GM23338 (cell line): ENCODE measurements around the gene ZNF385B. TPM values are rescaled to one million over a fixed set of nuclear protein-coding genes. Genes with fewer than 3 reads are reported as not detected.

Experiments used
- ATAC-seq: fragments of 200-7000 bp; cut with Tn5 transposase; 3 replicates; pipeline ENCODE4 v1.9.1; 2020
- DNase-seq: peaks from one replicate; pipeline ENCODE4 v3.0.0-alpha.2; 2015; ENCODE audit warnings: low spot score
- H2AFZ ChIP-seq: fragments of 200-600 bp; sonication (generic); 2 replicates; pipeline ENCODE4 v1.8.0; 2016; ENCODE audit warnings: antibody characterized with exemption, mild to moderate bottlenecking, moderate library complexity
- H3F3A ChIP-seq: fragments of 200-600 bp; sonication (generic); replicated peaks from 2 replicates; pipeline ENCODE4 v1.8.0; 2017; ENCODE audit warnings: antibody characterized with exemption, mixed run types, low read depth
- H3K27ac ChIP-seq: fragments of 200-600 bp; sonication (generic); 2 replicates; pipeline ENCODE4 v1.6.1; 2016; ENCODE audit warnings: low read depth
- H3K27me3 ChIP-seq: fragments of 200-600 bp; sonication (generic); 2 replicates; pipeline ENCODE4 v1.8.0; 2016; ENCODE audit warnings: mild to moderate bottlenecking, mixed run types, moderate library complexity; ENCODE audit not compliant: insufficient read depth
- H3K36me3 ChIP-seq: fragments of 200-600 bp; sonication (generic); 2 replicates; pipeline ENCODE4 v1.8.0; 2016; ENCODE audit warnings: mild to moderate bottlenecking; ENCODE audit not compliant: insufficient read depth
- H3K4me1 ChIP-seq: fragments of 200-600 bp; sonication (generic); 2 replicates; pipeline ENCODE4 v1.8.0; 2016; ENCODE audit warnings: mild to moderate bottlenecking, moderate library complexity; ENCODE audit not compliant: insufficient read depth
- H3K4me2 ChIP-seq: fragments of 200-600 bp; sonication (generic); 2 replicates; pipeline ENCODE4 v1.7.1; 2017; ENCODE audit warnings: mixed run types
- H3K4me3 ChIP-seq: fragments of 200-600 bp; sonication (generic); 2 replicates; pipeline ENCODE4 v1.6.1; 2016; ENCODE audit warnings: mixed run types
- H3K79me2 ChIP-seq: fragments of 200-600 bp; sonication (generic); replicated peaks from 2 replicates; pipeline ENCODE4 v1.8.0; 2017; ENCODE audit warnings: mild to moderate bottlenecking; ENCODE audit not compliant: insufficient read depth
- H3K9me2 ChIP-seq: fragments of 200-600 bp; sonication (generic); 2 replicates; pipeline ENCODE4 v1.8.0; 2017; ENCODE audit not compliant: insufficient read depth
- H4K20me1 ChIP-seq: fragments of 200-600 bp; sonication (generic); replicated peaks from 2 replicates; pipeline ENCODE4 v1.8.0; 2017; ENCODE audit warnings: mild to moderate bottlenecking; ENCODE audit not compliant: insufficient read depth
- H3K27ac Mint-ChIP-seq: 2 replicates; pipeline ENCODE4 v1.8.0; 2020; ENCODE audit warnings: inconsistent platforms, mild to moderate bottlenecking, moderate library complexity, mixed read lengths
- H3K27me3 Mint-ChIP-seq: 3 replicates; pipeline ENCODE4 v1.8.0; 2022; ENCODE audit warnings: low read depth, mild to moderate bottlenecking, moderate library complexity, mixed read lengths, inconsistent platforms; ENCODE audit not compliant: insufficient read depth, poor library complexity
- H3K36me3 Mint-ChIP-seq: 3 replicates; pipeline ENCODE4 v1.8.0; 2021; ENCODE audit warnings: low read depth, mild to moderate bottlenecking, inconsistent platforms, moderate library complexity, mixed read lengths
- H3K4me1 Mint-ChIP-seq: 3 replicates; pipeline ENCODE4 v1.8.0; 2020; ENCODE audit warnings: mild to moderate bottlenecking, inconsistent platforms, mixed read lengths
- H3K4me3 Mint-ChIP-seq: 3 replicates; pipeline ENCODE4 v1.8.0; 2021; ENCODE audit warnings: moderate library complexity, mild to moderate bottlenecking, inconsistent platforms, mixed read lengths
- H3K9me3 Mint-ChIP-seq: 3 replicates; pipeline ENCODE4 v1.8.0; 2020; ENCODE audit warnings: moderate library complexity, mild to moderate bottlenecking, inconsistent platforms, mixed read lengths
- CREB1 ChIP-seq: fragments of 250-450 bp; sonication (Bioruptor Pico); IDR thresholded peaks from 2 replicates; pipeline ENCODE4 v1.5.0; 2020; ENCODE audit warnings: low read depth, mild to moderate bottlenecking, moderate library complexity
- EZH2 ChIP-seq: fragments of 200-600 bp; sonication (generic); IDR thresholded peaks from one replicate; pipeline ENCODE4 v1.8.0; 2017; ENCODE audit warnings: antibody characterized with exemption, mild to moderate bottlenecking, low read depth; ENCODE audit not compliant: unreplicated experiment
- EZH2phosphoT487 ChIP-seq: fragments of 200-600 bp; sonication (generic); IDR thresholded peaks from one replicate; pipeline ENCODE4 v1.8.1; 2018; ENCODE audit warnings: antibody characterized with exemption; ENCODE audit not compliant: unreplicated experiment
- JUNB ChIP-seq: IDR thresholded peaks from one replicate; pipeline ENCODE4 v1.6.1; 2016; ENCODE audit warnings: antibody characterized with exemption; ENCODE audit not compliant: unreplicated experiment
- NANOG ChIP-seq: IDR thresholded peaks from 2 replicates; pipeline ENCODE4 v1.6.1; 2016; ENCODE audit warnings: antibody characterized with exemption, borderline replicate concordance
- POLR2AphosphoS5 ChIP-seq: IDR thresholded peaks from 2 replicates; pipeline ENCODE4 v1.6.1; 2016; ENCODE audit warnings: antibody characterized with exemption, low read depth
- STAT1 ChIP-seq: IDR thresholded peaks from one replicate; pipeline ENCODE4 v1.6.1; 2016; ENCODE audit warnings: antibody characterized with exemption; ENCODE audit not compliant: unreplicated experiment
- ZNF114 ChIP-seq: fragments of 250-450 bp; sonication (Bioruptor Pico); IDR thresholded peaks from 2 replicates; pipeline ENCODE4 v1.5.0; 2020; ENCODE audit warnings: mild to moderate bottlenecking, moderate library complexity
- ZNF331 ChIP-seq: fragments of 250-450 bp; sonication (Bioruptor Pico); IDR thresholded peaks from 2 replicates; pipeline ENCODE4 v1.5.0; 2020; ENCODE audit warnings: low read depth, mild to moderate bottlenecking, moderate library complexity
- polyA plus RNA-seq: library from polyadenylated mRNA; unstranded; fragments of >200 nt; fragmentation: Nextera tagmentation; extraction: Ambion mirVana; gene quantifications from 2 replicates; pipeline ENCODE4 v1.2.1, GENCODE V29; 2016
- total RNA-seq: library from RNA; depleted of rRNA; stranded (reverse); fragments of >200 nt; shearing (Covaris generic); gene quantifications from 2 replicates; pipeline ENCODE4 v1.2.3, GENCODE V29; 2014
- TF ChIP-seq, protein P1 (sequence below): fragments of 250-450 bp; sonication (Bioruptor Pico); IDR thresholded peaks from 2 replicates; pipeline ENCODE4 v1.5.0; 2020; ENCODE audit warnings: mild to moderate bottlenecking, moderate library complexity
- TF ChIP-seq, protein P2 (sequence below): IDR thresholded peaks from one replicate; pipeline ENCODE4 v1.6.1; 2018; ENCODE audit warnings: antibody characterized with exemption; ENCODE audit not compliant: unreplicated experiment
- TF ChIP-seq, protein P3 (sequence below): IDR thresholded peaks from 2 replicates; pipeline ENCODE4 v1.6.1; 2016; ENCODE audit warnings: antibody characterized with exemption
- TF ChIP-seq, protein P4 (sequence below), 2 experiments: fragments of 200-600 bp in 1 of 2; sonication (generic) in 1 of 2; conservative IDR thresholded peaks; 2 replicates each; pipeline versions ENCODE4 v1.5.1 to v1.6.1; 2016 to 2017; ENCODE audit warnings: antibody characterized with exemption in 2 of 2, low read depth in 2 of 2, mild to moderate bottlenecking in 2 of 2, moderate library complexity in 1 of 2

Gene ZNF385B
- total and polyA plus RNA-seq, 2 experiments from 2014 or later = 1.5 to 4.6 TPM

DNA sequence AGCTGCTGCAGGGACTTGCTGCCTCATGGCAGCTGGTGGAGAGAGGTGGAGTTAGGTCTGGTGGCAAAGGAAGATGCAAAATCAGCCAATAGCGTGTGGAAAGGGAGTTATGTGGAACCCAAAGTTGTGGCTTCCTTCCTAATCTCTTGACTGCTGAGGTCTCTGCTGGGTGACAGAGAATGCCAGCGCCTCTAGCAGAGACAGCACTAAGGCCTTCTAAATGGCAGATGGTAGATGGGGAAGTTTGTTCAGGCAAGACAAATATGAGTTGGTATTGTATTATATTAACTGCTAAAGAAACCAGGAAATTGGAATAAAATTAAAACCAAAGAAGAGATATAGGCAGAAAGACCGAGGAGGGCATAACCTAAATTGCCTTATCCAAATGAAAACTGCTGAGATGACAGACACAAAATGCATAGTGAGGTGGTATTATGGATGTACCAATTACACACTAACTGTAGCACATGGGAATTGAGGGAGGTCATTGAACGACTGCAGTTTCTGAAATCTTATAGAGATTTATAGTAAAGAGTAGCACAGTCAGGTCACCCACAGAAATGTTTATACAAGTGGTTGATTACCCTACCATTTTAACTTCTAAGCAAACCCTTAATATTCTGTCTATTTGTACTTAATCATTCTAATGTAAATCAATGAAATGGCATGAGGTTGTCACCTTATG is 350.2 kb downstream of the ZNF385B start:
- TF ChIP-seq, protein P1, sequence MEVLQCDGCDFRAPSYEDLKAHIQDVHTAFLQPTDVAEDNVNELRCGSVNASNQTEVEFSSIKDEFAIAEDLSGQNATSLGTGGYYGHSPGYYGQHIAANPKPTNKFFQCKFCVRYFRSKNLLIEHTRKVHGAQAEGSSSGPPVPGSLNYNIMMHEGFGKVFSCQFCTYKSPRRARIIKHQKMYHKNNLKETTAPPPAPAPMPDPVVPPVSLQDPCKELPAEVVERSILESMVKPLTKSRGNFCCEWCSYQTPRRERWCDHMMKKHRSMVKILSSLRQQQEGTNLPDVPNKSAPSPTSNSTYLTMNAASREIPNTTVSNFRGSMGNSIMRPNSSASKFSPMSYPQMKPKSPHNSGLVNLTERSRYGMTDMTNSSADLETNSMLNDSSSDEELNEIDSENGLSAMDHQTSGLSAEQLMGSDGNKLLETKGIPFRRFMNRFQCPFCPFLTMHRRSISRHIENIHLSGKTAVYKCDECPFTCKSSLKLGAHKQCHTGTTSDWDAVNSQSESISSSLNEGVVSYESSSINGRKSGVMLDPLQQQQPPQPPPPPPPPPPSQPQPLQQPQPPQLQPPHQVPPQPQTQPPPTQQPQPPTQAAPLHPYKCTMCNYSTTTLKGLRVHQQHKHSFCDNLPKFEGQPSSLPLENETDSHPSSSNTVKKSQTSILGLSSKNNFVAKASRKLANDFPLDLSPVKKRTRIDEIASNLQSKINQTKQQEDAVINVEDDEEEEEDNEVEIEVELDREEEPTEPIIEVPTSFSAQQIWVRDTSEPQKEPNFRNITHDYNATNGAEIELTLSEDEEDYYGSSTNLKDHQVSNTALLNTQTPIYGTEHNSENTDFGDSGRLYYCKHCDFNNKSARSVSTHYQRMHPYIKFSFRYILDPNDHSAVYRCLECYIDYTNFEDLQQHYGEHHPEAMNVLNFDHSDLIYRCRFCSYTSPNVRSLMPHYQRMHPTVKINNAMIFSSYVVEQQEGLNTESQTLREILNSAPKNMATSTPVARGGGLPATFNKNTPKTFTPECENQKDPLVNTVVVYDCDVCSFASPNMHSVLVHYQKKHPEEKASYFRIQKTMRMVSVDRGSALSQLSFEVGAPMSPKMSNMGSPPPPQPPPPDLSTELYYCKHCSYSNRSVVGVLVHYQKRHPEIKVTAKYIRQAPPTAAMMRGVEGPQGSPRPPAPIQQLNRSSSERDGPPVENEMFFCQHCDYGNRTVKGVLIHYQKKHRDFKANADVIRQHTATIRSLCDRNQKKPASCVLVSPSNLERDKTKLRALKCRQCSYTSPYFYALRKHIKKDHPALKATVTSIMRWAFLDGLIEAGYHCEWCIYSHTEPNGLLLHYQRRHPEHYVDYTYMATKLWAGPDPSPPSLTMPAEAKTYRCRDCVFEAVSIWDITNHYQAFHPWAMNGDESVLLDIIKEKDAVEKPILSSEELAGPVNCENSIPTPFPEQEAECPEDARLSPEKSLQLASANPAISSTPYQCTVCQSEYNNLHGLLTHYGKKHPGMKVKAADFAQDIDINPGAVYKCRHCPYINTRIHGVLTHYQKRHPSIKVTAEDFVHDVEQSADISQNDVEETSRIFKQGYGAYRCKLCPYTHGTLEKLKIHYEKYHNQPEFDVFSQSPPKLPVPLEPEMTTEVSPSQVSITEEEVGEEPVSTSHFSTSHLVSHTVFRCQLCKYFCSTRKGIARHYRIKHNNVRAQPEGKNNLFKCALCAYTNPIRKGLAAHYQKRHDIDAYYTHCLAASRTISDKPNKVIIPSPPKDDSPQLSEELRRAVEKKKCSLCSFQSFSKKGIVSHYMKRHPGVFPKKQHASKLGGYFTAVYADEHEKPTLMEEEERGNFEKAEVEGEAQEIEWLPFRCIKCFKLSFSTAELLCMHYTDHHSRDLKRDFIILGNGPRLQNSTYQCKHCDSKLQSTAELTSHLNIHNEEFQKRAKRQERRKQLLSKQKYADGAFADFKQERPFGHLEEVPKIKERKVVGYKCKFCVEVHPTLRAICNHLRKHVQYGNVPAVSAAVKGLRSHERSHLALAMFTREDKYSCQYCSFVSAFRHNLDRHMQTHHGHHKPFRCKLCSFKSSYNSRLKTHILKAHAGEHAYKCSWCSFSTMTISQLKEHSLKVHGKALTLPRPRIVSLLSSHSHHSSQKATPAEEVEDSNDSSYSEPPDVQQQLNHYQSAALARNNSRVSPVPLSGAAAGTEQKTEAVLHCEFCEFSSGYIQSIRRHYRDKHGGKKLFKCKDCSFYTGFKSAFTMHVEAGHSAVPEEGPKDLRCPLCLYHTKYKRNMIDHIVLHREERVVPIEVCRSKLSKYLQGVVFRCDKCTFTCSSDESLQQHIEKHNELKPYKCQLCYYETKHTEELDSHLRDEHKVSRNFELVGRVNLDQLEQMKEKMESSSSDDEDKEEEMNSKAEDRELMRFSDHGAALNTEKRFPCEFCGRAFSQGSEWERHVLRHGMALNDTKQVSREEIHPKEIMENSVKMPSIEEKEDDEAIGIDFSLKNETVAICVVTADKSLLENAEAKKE (CRISPR knock-in tag) = no peak
- TF ChIP-seq EZH2phosphoT487 (no peak), CREB1 (CRISPR knock-in tag) (no peak), EZH2 (no peak), ZNF331 (CRISPR knock-in tag) (no peak), POLR2AphosphoS5 (no peak), NANOG (no peak), ZNF114 (CRISPR knock-in tag) (no peak), JUNB (no peak), STAT1 (no peak)
- TF ChIP-seq, protein P2, sequence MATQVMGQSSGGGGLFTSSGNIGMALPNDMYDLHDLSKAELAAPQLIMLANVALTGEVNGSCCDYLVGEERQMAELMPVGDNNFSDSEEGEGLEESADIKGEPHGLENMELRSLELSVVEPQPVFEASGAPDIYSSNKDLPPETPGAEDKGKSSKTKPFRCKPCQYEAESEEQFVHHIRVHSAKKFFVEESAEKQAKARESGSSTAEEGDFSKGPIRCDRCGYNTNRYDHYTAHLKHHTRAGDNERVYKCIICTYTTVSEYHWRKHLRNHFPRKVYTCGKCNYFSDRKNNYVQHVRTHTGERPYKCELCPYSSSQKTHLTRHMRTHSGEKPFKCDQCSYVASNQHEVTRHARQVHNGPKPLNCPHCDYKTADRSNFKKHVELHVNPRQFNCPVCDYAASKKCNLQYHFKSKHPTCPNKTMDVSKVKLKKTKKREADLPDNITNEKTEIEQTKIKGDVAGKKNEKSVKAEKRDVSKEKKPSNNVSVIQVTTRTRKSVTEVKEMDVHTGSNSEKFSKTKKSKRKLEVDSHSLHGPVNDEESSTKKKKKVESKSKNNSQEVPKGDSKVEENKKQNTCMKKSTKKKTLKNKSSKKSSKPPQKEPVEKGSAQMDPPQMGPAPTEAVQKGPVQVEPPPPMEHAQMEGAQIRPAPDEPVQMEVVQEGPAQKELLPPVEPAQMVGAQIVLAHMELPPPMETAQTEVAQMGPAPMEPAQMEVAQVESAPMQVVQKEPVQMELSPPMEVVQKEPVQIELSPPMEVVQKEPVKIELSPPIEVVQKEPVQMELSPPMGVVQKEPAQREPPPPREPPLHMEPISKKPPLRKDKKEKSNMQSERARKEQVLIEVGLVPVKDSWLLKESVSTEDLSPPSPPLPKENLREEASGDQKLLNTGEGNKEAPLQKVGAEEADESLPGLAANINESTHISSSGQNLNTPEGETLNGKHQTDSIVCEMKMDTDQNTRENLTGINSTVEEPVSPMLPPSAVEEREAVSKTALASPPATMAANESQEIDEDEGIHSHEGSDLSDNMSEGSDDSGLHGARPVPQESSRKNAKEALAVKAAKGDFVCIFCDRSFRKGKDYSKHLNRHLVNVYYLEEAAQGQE = no peak
- TF ChIP-seq, protein P3, sequence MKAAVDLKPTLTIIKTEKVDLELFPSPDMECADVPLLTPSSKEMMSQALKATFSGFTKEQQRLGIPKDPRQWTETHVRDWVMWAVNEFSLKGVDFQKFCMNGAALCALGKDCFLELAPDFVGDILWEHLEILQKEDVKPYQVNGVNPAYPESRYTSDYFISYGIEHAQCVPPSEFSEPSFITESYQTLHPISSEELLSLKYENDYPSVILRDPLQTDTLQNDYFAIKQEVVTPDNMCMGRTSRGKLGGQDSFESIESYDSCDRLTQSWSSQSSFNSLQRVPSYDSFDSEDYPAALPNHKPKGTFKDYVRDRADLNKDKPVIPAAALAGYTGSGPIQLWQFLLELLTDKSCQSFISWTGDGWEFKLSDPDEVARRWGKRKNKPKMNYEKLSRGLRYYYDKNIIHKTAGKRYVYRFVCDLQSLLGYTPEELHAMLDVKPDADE = no peak
- TF ChIP-seq, protein P4, sequence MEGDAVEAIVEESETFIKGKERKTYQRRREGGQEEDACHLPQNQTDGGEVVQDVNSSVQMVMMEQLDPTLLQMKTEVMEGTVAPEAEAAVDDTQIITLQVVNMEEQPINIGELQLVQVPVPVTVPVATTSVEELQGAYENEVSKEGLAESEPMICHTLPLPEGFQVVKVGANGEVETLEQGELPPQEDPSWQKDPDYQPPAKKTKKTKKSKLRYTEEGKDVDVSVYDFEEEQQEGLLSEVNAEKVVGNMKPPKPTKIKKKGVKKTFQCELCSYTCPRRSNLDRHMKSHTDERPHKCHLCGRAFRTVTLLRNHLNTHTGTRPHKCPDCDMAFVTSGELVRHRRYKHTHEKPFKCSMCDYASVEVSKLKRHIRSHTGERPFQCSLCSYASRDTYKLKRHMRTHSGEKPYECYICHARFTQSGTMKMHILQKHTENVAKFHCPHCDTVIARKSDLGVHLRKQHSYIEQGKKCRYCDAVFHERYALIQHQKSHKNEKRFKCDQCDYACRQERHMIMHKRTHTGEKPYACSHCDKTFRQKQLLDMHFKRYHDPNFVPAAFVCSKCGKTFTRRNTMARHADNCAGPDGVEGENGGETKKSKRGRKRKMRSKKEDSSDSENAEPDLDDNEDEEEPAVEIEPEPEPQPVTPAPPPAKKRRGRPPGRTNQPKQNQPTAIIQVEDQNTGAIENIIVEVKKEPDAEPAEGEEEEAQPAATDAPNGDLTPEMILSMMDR (conservative IDR thresholded peaks at IDR 0.05; ENCODE audit: low read depth in 2 of 2) = no peak
- H3K36me3 ChIP-seq = no peaks in the 10 kb centered on the region
- Mint-ChIP-seq H3K4me3 (no peak overlapping the region), H3K27ac (peak overlapping the region; percentile 54), H3K36me3 (peaks cover 8% of the 10 kb centered on the region; the same call in 2 of the 3 replicates), H3K4me1 (peaks cover 9% of the 10 kb centered on the region; the same call in 1 of the 3 replicates), H3K27me3 (no peaks in the 10 kb centered on the region), H3K9me3 (peaks cover 8% of the 10 kb centered on the region; the same call in 2 of the 3 replicates)
- H3K4me3 ChIP-seq = no peak overlapping the region
- no peak for DNase-seq
- no peak overlapping the region for H3K4me2 ChIP-seq
- no peaks in the 10 kb centered on the region for H3K79me2 ChIP-seq
- no peak overlapping the region for H3K27ac ChIP-seq
- H3K27me3 ChIP-seq = no peaks in the 10 kb centered on the region
- no peak for ATAC-seq
- no peaks in the 10 kb centered on the region for H3K9me2 ChIP-seq
- H3K4me1 ChIP-seq = no peaks in the 10 kb centered on the region; the same call in 1 of the 2 replicates
- no peaks in the 10 kb centered on the region for H4K20me1 ChIP-seq
- no peaks in the 10 kb centered on the region for H3F3A ChIP-seq
- peak overlapping the region; percentile 29; the same call in 1 of the 2 replicates for H2AFZ ChIP-seq
